NB4 (cell line): ENCODE measurements around the gene PIK3R3.

Source experiments
- DNase-seq: peaks from one replicate; pipeline ENCODE4 v3.0.0; 2010; ENCODE audit warnings: low read depth
- H3K4me3 ChIP-seq: one replicate; pipeline ENCODE4 v1.5.1; 2011; ENCODE audit warnings: mild to moderate bottlenecking, low read depth, low read length, moderate library complexity
- CTCF ChIP-seq: IDR thresholded peaks from one replicate; pipeline ENCODE4 v1.5.1; 2012; ENCODE audit warnings: low read depth, low read length
- MAX ChIP-seq: IDR thresholded peaks from 2 replicates; pipeline ENCODE4 v1.6.1; 2011; ENCODE audit warnings: low read depth, low read length
- MYC ChIP-seq: IDR thresholded peaks from 2 replicates; pipeline ENCODE4 v1.6.1; 2011; ENCODE audit warnings: low read depth, low read length
- POLR2A ChIP-seq: IDR thresholded peaks from 2 replicates; pipeline ENCODE4 v1.6.1; 2011; ENCODE audit warnings: mild to moderate bottlenecking; ENCODE audit not compliant: insufficient read length; ENCODE audit errors: extremely low read depth

PIK3R3 gene

GRCh38 chr1:46030876-46031660 is 101.4 kb downstream of the PIK3R3 start:
- DNase-seq = no peak
- TF ChIP-seq MAX (no peak), MYC (no peak), CTCF (no peak), POLR2A (no peak)
- H3K4me3 ChIP-seq = no peak overlapping the region

- no peak overlapping the region for H3K4me3 ChIP-seq
- TF ChIP-seq CTCF (no peak), MYC (no peak), MAX (no peak), POLR2A (no peak)
- no peak for DNase-seq
Observed at GRCh38 chr1:46030074-46030870, 102.2 kb downstream of the PIK3R3 start.

- no peak for TF ChIP-seq MYC
- TF ChIP-seq MAX = no peak
- no peak for TF ChIP-seq CTCF
- no peak for TF ChIP-seq POLR2A
- no peak for DNase-seq
- no peak overlapping the region for H3K4me3 ChIP-seq
Observed at GRCh38 chr1:46027788-46028573, 104.4 kb downstream of the PIK3R3 start.

GRCh38 chr1:46026531-46026930 is 105.9 kb downstream of the PIK3R3 start:
- H3K4me3 ChIP-seq = no peak overlapping the region
- TF ChIP-seq CTCF = no peak
- no peak for TF ChIP-seq POLR2A
- no peak for TF ChIP-seq MYC
- no peak for TF ChIP-seq MAX
- DNase-seq = no peak
